PC-3 (cell line): ENCODE data around the gene PCDH9.

Source experiments
- EZH2phosphoT487 ChIP-seq: fragments of 300-600 bp; sonication (generic); IDR thresholded peaks from 2 replicates; pipeline ENCODE4 v1.6.1; 2018; ENCODE audit warnings: mild to moderate bottlenecking, antibody characterized with exemption, low read length, borderline replicate concordance
- TF ChIP-seq, protein P1 (sequence below): fragments of 300-600 bp; sonication (generic); conservative IDR thresholded peaks from 2 replicates; pipeline ENCODE4 v1.5.1; 2017; ENCODE audit warnings: antibody characterized with exemption, low read depth, mild to moderate bottlenecking, low read length

DNA sequence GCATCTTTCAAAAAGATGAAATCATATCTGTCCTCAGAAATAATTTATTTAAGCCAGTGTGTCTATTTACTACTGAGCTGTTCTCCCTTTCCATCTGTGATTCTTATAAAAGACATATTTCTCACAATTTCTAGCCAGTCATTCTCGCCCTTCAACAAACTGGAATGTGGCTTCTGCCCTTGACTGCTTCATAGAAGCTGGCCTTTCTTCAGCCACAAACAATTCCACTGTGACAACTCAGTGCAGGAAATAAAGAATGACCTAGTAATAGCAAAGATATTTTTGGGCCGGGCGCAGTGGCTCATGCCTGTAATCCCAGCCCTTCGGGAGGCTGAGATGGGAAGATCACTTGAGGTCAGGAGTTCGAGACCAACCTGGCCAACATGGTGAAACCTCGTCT, 655.5 kb downstream of the PCDH9 start:
- TF ChIP-seq, protein P1, sequence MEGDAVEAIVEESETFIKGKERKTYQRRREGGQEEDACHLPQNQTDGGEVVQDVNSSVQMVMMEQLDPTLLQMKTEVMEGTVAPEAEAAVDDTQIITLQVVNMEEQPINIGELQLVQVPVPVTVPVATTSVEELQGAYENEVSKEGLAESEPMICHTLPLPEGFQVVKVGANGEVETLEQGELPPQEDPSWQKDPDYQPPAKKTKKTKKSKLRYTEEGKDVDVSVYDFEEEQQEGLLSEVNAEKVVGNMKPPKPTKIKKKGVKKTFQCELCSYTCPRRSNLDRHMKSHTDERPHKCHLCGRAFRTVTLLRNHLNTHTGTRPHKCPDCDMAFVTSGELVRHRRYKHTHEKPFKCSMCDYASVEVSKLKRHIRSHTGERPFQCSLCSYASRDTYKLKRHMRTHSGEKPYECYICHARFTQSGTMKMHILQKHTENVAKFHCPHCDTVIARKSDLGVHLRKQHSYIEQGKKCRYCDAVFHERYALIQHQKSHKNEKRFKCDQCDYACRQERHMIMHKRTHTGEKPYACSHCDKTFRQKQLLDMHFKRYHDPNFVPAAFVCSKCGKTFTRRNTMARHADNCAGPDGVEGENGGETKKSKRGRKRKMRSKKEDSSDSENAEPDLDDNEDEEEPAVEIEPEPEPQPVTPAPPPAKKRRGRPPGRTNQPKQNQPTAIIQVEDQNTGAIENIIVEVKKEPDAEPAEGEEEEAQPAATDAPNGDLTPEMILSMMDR: no peak
- TF ChIP-seq EZH2phosphoT487: no peak
